GM08714 (cell line): ENCODE measurements around the gene TOP2B.

Experiments used
- H3K4me3 ChIP-seq: fragments of 200-500 bp; sonication (Bioruptor generic); 2 replicates; pipeline ENCODE4 v1.5.1; 2014; ENCODE audit warnings: mild to moderate bottlenecking, low read length, inconsistent platforms
- ZNF274 ChIP-seq: IDR thresholded peaks from 2 replicates; pipeline ENCODE4 v1.6.1; 2012; ENCODE audit warnings: mild to moderate bottlenecking, low read depth, low read length

The TOP2B gene

GRCh38 chr3:25683882-25684281, 19.2 kb upstream of the TOP2B start:
- no peak for TF ChIP-seq ZNF274
- no peak overlapping the region for H3K4me3 ChIP-seq

- no peak overlapping the region for H3K4me3 ChIP-seq
- TF ChIP-seq ZNF274, result no peak
Measured at GRCh38 chr3:25683410-25683809, 18.7 kb upstream of the TOP2B start.

- no peak for TF ChIP-seq ZNF274
- no peak overlapping the region for H3K4me3 ChIP-seq
Measured at GRCh38 chr3:25679642-25680302, 15.1 kb upstream of the TOP2B start.

- no peak overlapping the region for H3K4me3 ChIP-seq
- no peak for TF ChIP-seq ZNF274
Measured at GRCh38 chr3:25679166-25679565, 14.5 kb upstream of the TOP2B start.

GRCh38 chr3:25678581-25678980, 13.9 kb upstream of the TOP2B start:
- no peak overlapping the region for H3K4me3 ChIP-seq
- no peak for TF ChIP-seq ZNF274

GRCh38 chr3:25677121-25677520, 12.4 kb upstream of the TOP2B start:
- no peak for TF ChIP-seq ZNF274
- no peak overlapping the region for H3K4me3 ChIP-seq

- TF ChIP-seq ZNF274, result no peak
- H3K4me3 ChIP-seq, result no peak overlapping the region
Measured at GRCh38 chr3:25674670-25675069, 10.0 kb upstream of the TOP2B start.

DNA sequence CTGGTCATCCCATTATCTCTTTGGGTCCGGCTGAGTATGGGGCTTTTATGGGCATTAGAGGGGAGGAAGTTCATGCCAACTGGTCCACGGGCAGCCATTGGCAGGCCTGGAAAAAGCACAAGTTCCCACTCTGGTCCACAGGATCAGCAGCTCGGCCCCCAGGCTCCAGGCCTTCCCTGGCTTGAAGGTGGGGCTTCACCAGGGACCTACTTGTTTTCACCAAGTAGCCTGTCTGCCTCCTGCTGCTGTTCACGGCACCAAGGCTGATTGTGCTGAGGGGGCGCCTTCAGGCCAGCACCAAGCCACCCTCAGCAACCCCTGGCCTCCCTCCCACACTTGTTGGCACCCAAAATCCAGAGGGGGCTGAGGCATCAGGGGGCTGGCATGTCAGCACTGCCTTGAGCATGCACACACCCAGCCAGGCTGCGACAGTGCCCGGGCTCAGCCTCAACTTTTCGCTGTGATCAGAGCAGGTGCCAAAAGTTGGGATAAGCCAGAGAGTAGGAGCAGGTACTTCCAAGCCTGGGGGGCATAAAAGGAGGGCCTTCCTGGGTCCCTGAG, 9.1 kb upstream of the TOP2B start:
- H3K4me3 ChIP-seq, result no peak overlapping the region
- no peak for TF ChIP-seq ZNF274

DNA sequence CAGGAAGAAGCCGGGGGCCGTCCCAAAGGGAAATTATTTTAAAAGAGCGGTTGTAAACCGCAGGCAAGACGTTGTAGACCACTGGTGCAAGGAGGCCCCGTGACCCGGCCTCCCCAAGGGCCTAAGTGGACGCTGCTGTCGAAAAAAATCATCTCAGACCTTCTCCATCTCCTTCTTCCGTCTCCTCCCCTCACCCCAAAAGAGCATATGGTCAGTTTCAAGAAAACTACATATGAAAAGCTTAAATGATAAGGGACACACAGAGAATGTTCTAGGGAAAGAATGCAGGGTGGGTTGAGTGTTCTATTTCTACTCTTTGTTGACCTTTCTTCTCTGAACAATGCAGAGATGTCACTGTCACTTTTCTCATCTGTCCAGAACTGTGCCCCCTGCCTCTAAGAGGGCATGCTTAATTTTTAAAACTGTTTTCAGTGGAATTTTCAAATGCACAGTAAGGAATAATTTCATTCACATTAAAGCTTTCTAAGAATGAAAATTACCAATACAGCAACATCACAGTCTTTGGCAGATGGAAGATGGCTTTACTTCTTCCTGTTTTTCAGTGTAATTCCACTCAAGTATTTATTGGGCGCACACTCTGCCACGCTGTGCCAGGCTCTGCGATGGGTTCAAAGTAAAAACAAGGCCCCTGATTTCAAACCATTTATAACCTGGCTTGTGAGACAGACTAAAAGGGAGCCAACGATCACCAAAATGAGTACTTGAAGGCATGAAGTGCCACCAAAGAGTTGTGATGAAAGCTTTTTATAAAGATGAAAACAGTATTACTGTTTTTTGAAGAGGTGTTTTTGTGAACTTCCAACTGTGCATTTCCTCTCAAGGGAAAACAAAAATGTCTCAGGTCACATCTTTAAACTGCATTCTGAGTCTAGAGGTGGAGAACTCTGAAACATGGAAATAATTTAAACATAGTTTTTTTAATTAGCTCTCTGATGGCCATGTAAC, 891 bp upstream of the TOP2B start:
- TF ChIP-seq ZNF274, result no peak
- H3K4me3 ChIP-seq, result peak overlapping the region; percentile 55; the same call in 1 of the 2 replicates

- H3K4me3 ChIP-seq, result peak overlapping the region; percentile 77
- no peak for TF ChIP-seq ZNF274
Measured at GRCh38 chr3:25663869-25664811, 567 bp downstream of the TOP2B start.

- no peak for TF ChIP-seq ZNF274
- H3K4me3 ChIP-seq, result peak overlapping the region; percentile 77
Measured at GRCh38 chr3:25663347-25663868, 1.3 kb downstream of the TOP2B start.

GRCh38 chr3:25662736-25663320, 1.9 kb downstream of the TOP2B start:
- TF ChIP-seq ZNF274, result no peak
- H3K4me3 ChIP-seq, result peak overlapping the region; percentile 77

- TF ChIP-seq ZNF274, result no peak
- H3K4me3 ChIP-seq, result peak overlapping the region; percentile 77; the same call in 1 of the 2 replicates
Measured at GRCh38 chr3:25661694-25662437, 2.8 kb downstream of the TOP2B start.
